GM12878 (cell line): Measurements from ENCODE around the gene GAK. TPM values are rescaled to one million over a fixed set of nuclear protein-coding genes. Genes with fewer than 3 reads are reported as not detected.

Source experiments
- ATAC-seq: fragments of 200-7000 bp; cut with Tn5 transposase; 3 replicates; pipeline ENCODE4 v1.9.1; 2020; ENCODE audit warnings: mild to moderate bottlenecking, moderate library complexity
- BruUV-seq: library from RNA; stranded (reverse); fragments of 400-500 nt; replicated peaks from 2 replicates; lab custom pipeline; 2021; lab: Mats Ljungman, UMichigan
- CTCF ChIA-PET: fragments of 300-600 bp; sonication (Branson Sonifier 250); formaldehyde crosslinking; extraction: SDS; loops from one replicate; lab custom pipeline; 2021; ENCODE audit warnings: inconsistent platforms; lab: Yijun Ruan, JAX
- POLR2A ChIA-PET: fragments of 350-600 bp; formaldehyde crosslinking; extraction: SDS; loops from one replicate; lab custom pipeline; 2021; ENCODE audit warnings: inconsistent platforms; lab: Charles Lee
- RAD21 ChIA-PET: fragments of 300-600 bp; sonication (Branson Sonifier 250); formaldehyde crosslinking; loops from one replicate; lab custom pipeline; 2023; ENCODE audit warnings: antibody characterized with exemption; ENCODE audit not compliant: unreplicated experiment; lab: Charles Lee
- SMC1A ChIA-PET: fragments of 300-600 bp; sonication (Branson Sonifier 250); formaldehyde crosslinking; loops from one replicate; lab custom pipeline; 2023; ENCODE audit not compliant: unreplicated experiment, uncharacterized antibody; lab: Charles Lee
- DNase-seq: peaks from one replicate; pipeline ENCODE4 v3.0.0-alpha.2; 2011; ENCODE audit warnings: low read depth, low spot score
- FAIRE-seq: peaks from 3 replicates; lab custom pipeline; 2011; peaks lifted over from hg19 to GRCh38; lab: Jason Lieb, UNC
- H2AFZ ChIP-seq: 2 replicates; pipeline ENCODE4 v1.6.0; 2011; ENCODE audit warnings: low read depth, low read length, control low read depth; ENCODE audit not compliant: control insufficient read depth
- H3K27ac ChIP-seq: 2 replicates; pipeline ENCODE4 v1.5.1; 2011; ENCODE audit warnings: control low read depth; ENCODE audit not compliant: control insufficient read depth, insufficient read depth
- H3K27me3 ChIP-seq, 2 experiments: replicated peaks in 1 of 2; 2 replicates each; pipeline versions ENCODE4 v1.6.0 to v1.6.1; 2011; ENCODE audit warnings: low read length in 1 of 2; ENCODE audit not compliant: control insufficient read depth in 2 of 2, insufficient read depth in 2 of 2
- H3K36me3 ChIP-seq, 2 experiments: 2 replicates each; pipeline ENCODE4 v1.5.1; 2011; ENCODE audit warnings: low read length in 1 of 2; ENCODE audit not compliant: control insufficient read depth in 2 of 2, insufficient read depth in 2 of 2
- H3K4me1 ChIP-seq: 2 replicates; pipeline ENCODE4 v1.6.1; 2011; ENCODE audit warnings: mild to moderate bottlenecking, low read length, moderate library complexity, mixed read lengths; ENCODE audit not compliant: control insufficient read depth, insufficient read depth
- H3K4me2 ChIP-seq: 2 replicates; pipeline ENCODE4 v1.6.0; 2011; ENCODE audit warnings: control low read depth; ENCODE audit not compliant: control insufficient read depth, insufficient read depth
- H3K4me3 ChIP-seq: fragments of 200-600 bp; sonication (generic); 2 replicates; pipeline ENCODE4 v1.5.1; 2016
- H3K79me2 ChIP-seq: 2 replicates; pipeline ENCODE4 v1.6.0; 2011; ENCODE audit warnings: low read length; ENCODE audit not compliant: control insufficient read depth, insufficient read depth
- H3K9ac ChIP-seq: 2 replicates; pipeline ENCODE4 v1.8.0; 2011; ENCODE audit warnings: low read length, control low read depth, mixed read lengths; ENCODE audit not compliant: control insufficient read depth, insufficient read depth
- H3K9me3 ChIP-seq: replicated peaks from 3 replicates; pipeline ENCODE4 v1.5.1; 2011; ENCODE audit warnings: mild to moderate bottlenecking, low read length; ENCODE audit not compliant: control insufficient read depth, insufficient read depth
- H4K20me1 ChIP-seq: 2 replicates; pipeline ENCODE4 v1.6.0; 2011; ENCODE audit not compliant: control insufficient read depth, insufficient read depth
- CHD4 ChIP-seq: fragments of 200-600 bp; sonication (generic); IDR thresholded peaks from 2 replicates; pipeline ENCODE4 v1.6.1; 2016; ENCODE audit warnings: mild to moderate bottlenecking
- PAX8 ChIP-seq: fragments of 450-650 bp; IDR thresholded peaks from 2 replicates; pipeline ENCODE4 v1.6.1; 2017; ENCODE audit warnings: mild to moderate bottlenecking, moderate library complexity
- TCF3 ChIP-seq: IDR thresholded peaks from 2 replicates; pipeline ENCODE4 v1.6.1; 2012; ENCODE audit warnings: low read depth, mild to moderate bottlenecking, low read length, borderline replicate concordance; ENCODE audit not compliant: insufficient read depth
- WGBS: methylation state at CpG from one replicate; pipeline ENCODE4 v1.1.6; 2016; ENCODE audit warnings: low lambda C conversion rate; ENCODE audit not compliant: insufficient replicate concordance, insufficient coverage; ENCODE audit errors: missing lambda C conversion rate; 5-methylcytosine and 5-hydroxymethylcytosine counted together
- in situ Hi-C: fragments of 300-500 bp; cut with MboI; formaldehyde crosslinking; loops from 9 replicates; pipeline ENCODE4 v1.14.3; 2018; ENCODE audit warnings: mixed read lengths
- intact Hi-C: fragments of 100-400 bp; cut with micrococcal nuclease; formaldehyde crosslinking; loops from one replicate; pipeline ENCODE4 v1.14.2; 2022; ENCODE audit not compliant: unreplicated experiment
- polyA plus RNA-seq, 11 experiments: library from polyadenylated mRNA; depleted of rRNA in 4 of 11; unstranded in 6 of 11; stranded (reverse) in 5 of 11; fragments of >200 nt; fragmentation: Nextera tagmentation in 4 of 11; fragmentation: Illumina TruSeq in 1 of 11; extraction: Ambion mirVana in 4 of 11; extraction: Trizol in 1 of 11; gene quantifications; 1 replicate in 1 of 11; 2 replicates in 10 of 11; pipeline versions ENCODE4 v1.2.1 to v1.2.3, GENCODE V29; 2011 to 2016; ENCODE audit warnings: inconsistent platforms in 2 of 11, missing spikeins in 2 of 11, low read depth in 1 of 11
- total RNA-seq, 4 experiments: library from RNA; depleted of rRNA in 3 of 4; stranded (reverse); fragments of >200 nt in 3 of 4; fragmentation: Illumina TruSeq in 1 of 4; extraction: Trizol in 1 of 4; gene quantifications; 2 replicates each; pipeline versions ENCODE4 v1.2.1 to v1.2.3, GENCODE V29; 2013 to 2021
- TF ChIP-seq, protein P1 (sequence below): fragments of 450-650 bp; IDR thresholded peaks from 2 replicates; pipeline ENCODE4 v1.6.1; 2017; ENCODE audit warnings: mild to moderate bottlenecking
- TF ChIP-seq, protein P2 (sequence below), 3 experiments: IDR thresholded peaks in 2 of 3; conservative IDR thresholded peaks in 1 of 3; 2 replicates each; pipeline ENCODE4 v1.5.1; 2011; ENCODE audit warnings: low read depth in 3 of 3, low read length in 3 of 3, mild to moderate bottlenecking in 3 of 3, control low read depth in 2 of 3, moderate library complexity in 2 of 3, inconsistent platforms in 1 of 3, mixed read lengths in 1 of 3; ENCODE audit not compliant: control insufficient read depth in 2 of 3, insufficient read depth in 1 of 3; ENCODE audit errors: extremely low read depth in 1 of 3
- TF ChIP-seq, protein P3 (sequence below): IDR thresholded peaks from 2 replicates; pipeline ENCODE4 v1.6.1; 2012; ENCODE audit warnings: mild to moderate bottlenecking, low read depth, low read length

The GAK gene
- total and polyA plus RNA-seq, 10 of the 15 experiments (the other 5 are each of a cell fraction or from before 2014, with no cell fraction given): 0.82 to 127 (median 53.8) TPM

DNA sequence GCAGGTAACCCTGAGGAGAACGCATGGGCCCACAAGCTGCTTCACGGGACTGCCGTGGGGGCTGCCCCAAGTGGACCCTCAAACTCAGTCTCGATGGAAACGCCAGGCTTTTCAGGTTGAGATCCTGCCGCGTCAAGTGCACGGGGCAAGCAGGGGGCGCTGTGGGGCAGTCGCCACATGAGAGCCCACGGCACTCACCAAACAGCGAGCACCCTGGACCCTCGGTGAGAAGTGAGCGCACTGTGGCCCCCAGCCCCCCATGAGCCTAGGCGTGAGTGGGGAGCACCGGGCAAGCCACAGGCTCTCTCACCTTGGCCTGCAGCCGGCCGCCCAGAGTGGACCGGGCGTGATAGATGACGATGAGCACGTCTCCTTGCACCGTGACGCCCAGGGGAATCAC, 55.3 kb downstream of the GAK start:
- 98% methylated on average over 24 of the region's 24 CpGs for WGBS
- peaks cover 20 to 24% of the 10 kb centered on the region in 2 experiments for H3K36me3 ChIP-seq
- ChIA-PET RAD21 (no interaction called here), POLR2A (no interaction called here)
- intact Hi-C loops: no loop called here
- BruUV-seq: no TSS peak
- H2AFZ ChIP-seq: no peak overlapping the region
- no peaks in the 10 kb centered on the region for H3K79me2 ChIP-seq
- no peak for DNase-seq
- TF ChIP-seq PAX8 (no peak), TCF3 (no peak), CHD4 (no peak)
- TF ChIP-seq, protein P1, sequence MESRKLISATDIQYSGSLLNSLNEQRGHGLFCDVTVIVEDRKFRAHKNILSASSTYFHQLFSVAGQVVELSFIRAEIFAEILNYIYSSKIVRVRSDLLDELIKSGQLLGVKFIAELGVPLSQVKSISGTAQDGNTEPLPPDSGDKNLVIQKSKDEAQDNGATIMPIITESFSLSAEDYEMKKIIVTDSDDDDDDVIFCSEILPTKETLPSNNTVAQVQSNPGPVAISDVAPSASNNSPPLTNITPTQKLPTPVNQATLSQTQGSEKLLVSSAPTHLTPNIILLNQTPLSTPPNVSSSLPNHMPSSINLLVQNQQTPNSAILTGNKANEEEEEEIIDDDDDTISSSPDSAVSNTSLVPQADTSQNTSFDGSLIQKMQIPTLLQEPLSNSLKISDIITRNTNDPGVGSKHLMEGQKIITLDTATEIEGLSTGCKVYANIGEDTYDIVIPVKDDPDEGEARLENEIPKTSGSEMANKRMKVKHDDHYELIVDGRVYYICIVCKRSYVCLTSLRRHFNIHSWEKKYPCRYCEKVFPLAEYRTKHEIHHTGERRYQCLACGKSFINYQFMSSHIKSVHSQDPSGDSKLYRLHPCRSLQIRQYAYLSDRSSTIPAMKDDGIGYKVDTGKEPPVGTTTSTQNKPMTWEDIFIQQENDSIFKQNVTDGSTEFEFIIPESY: peak; percentile 85
- TF ChIP-seq, protein P2, sequence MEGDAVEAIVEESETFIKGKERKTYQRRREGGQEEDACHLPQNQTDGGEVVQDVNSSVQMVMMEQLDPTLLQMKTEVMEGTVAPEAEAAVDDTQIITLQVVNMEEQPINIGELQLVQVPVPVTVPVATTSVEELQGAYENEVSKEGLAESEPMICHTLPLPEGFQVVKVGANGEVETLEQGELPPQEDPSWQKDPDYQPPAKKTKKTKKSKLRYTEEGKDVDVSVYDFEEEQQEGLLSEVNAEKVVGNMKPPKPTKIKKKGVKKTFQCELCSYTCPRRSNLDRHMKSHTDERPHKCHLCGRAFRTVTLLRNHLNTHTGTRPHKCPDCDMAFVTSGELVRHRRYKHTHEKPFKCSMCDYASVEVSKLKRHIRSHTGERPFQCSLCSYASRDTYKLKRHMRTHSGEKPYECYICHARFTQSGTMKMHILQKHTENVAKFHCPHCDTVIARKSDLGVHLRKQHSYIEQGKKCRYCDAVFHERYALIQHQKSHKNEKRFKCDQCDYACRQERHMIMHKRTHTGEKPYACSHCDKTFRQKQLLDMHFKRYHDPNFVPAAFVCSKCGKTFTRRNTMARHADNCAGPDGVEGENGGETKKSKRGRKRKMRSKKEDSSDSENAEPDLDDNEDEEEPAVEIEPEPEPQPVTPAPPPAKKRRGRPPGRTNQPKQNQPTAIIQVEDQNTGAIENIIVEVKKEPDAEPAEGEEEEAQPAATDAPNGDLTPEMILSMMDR (IDR thresholded peaks at IDR 0.05 in 2 of 3, conservative IDR thresholded peaks at IDR 0.05 in 1 of 3; ENCODE audit: control insufficient read depth in 2 of 3, extremely low read depth in 1 of 3, insufficient read depth in 1 of 3, low read depth in 3 of 3, low read length in 3 of 3): peak in 1 of 3 experiments; percentile 16; a peak in 1 of 6 replicates
- TF ChIP-seq, protein P3, sequence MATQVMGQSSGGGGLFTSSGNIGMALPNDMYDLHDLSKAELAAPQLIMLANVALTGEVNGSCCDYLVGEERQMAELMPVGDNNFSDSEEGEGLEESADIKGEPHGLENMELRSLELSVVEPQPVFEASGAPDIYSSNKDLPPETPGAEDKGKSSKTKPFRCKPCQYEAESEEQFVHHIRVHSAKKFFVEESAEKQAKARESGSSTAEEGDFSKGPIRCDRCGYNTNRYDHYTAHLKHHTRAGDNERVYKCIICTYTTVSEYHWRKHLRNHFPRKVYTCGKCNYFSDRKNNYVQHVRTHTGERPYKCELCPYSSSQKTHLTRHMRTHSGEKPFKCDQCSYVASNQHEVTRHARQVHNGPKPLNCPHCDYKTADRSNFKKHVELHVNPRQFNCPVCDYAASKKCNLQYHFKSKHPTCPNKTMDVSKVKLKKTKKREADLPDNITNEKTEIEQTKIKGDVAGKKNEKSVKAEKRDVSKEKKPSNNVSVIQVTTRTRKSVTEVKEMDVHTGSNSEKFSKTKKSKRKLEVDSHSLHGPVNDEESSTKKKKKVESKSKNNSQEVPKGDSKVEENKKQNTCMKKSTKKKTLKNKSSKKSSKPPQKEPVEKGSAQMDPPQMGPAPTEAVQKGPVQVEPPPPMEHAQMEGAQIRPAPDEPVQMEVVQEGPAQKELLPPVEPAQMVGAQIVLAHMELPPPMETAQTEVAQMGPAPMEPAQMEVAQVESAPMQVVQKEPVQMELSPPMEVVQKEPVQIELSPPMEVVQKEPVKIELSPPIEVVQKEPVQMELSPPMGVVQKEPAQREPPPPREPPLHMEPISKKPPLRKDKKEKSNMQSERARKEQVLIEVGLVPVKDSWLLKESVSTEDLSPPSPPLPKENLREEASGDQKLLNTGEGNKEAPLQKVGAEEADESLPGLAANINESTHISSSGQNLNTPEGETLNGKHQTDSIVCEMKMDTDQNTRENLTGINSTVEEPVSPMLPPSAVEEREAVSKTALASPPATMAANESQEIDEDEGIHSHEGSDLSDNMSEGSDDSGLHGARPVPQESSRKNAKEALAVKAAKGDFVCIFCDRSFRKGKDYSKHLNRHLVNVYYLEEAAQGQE: no peak
- TF ChIP-seq, all 136 proteins: peak for 2
- H3K9me3 ChIP-seq: no peaks in the 10 kb centered on the region
- no peak overlapping the region for H3K4me2 ChIP-seq
- SMC1A ChIA-PET: no interaction called here
- no peaks in the 10 kb centered on the region for H4K20me1 ChIP-seq
- CTCF ChIA-PET: no interaction called here
- in situ Hi-C loops: no loop called here
- H3K27me3 ChIP-seq: no peaks in the 10 kb centered on the region
- FAIRE-seq (no peak), ATAC-seq (no peak)
- H3K4me1 ChIP-seq: peaks cover 13% of the 10 kb centered on the region
- H3K4me3 ChIP-seq: no peak overlapping the region
- no peak overlapping the region for H3K27ac ChIP-seq
- H3K9ac ChIP-seq: no peak overlapping the region
